Subcutaneous adipose tissue (tissue), 4 donors: ENCODE measurements around the gene MEGF10. TPM values are rescaled to one million over a fixed set of nuclear protein-coding genes. Genes with fewer than 3 reads are reported as not detected.

Source experiments
- total RNA-seq, 4 donors: library from RNA; depleted of rRNA; stranded (reverse); fragments of >200 nt; gene quantifications; one replicate each; pipeline ENCODE4 v1.1.0, GENCODE V29; 2016
- TF ChIP-seq, protein P1 (sequence below): fragments of 450-650 bp; IDR thresholded peaks from one replicate; pipeline ENCODE4 v1.5.1; 2016; ENCODE audit warnings: low read depth, mild to moderate bottlenecking, control low read depth, antibody characterized with exemption, moderate library complexity

Gene MEGF10
- total RNA-seq, 4 donors from 2014 or later = 0.16 to 1.7 (median 0.78) TPM

DNA sequence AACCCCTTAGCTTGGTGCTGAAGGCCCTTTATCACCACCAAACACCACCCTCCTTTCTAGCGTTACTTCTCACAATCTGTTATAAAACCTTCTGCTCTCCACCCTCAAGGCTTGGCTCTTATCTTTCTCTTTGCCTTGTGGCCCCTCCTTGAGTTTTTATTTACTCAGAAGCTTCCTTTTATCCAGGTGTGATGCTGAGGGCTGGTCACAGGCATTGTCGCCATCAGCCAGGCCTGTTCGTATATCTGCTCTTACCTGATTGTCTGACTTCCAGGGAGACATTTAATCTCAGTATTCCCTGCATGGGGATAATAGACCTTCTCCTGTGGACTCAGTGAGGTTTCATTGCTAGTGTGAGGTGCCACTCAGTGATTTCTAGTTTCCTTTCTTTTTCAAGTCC, 34.2 kb downstream of the MEGF10 start:
- TF ChIP-seq, protein P1, sequence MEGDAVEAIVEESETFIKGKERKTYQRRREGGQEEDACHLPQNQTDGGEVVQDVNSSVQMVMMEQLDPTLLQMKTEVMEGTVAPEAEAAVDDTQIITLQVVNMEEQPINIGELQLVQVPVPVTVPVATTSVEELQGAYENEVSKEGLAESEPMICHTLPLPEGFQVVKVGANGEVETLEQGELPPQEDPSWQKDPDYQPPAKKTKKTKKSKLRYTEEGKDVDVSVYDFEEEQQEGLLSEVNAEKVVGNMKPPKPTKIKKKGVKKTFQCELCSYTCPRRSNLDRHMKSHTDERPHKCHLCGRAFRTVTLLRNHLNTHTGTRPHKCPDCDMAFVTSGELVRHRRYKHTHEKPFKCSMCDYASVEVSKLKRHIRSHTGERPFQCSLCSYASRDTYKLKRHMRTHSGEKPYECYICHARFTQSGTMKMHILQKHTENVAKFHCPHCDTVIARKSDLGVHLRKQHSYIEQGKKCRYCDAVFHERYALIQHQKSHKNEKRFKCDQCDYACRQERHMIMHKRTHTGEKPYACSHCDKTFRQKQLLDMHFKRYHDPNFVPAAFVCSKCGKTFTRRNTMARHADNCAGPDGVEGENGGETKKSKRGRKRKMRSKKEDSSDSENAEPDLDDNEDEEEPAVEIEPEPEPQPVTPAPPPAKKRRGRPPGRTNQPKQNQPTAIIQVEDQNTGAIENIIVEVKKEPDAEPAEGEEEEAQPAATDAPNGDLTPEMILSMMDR = no peak

DNA sequence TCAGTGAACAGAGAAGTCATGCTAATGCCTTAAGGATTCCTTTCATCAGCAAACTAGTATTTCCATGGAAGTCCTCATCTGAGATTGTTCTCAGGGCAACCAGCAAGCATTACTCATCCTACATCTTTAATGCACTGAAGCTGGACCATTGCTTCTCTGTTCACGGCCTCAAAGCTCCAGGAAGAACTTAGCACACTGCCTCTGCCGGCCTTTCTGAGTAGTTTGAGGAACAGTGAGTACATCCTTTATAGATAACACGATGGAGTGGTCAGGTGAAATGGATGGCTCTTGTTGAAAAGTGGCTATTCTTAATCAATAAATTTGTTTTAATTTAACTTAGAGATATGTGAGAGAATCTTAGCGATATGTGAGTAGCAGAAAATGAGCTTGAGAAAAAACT, 35.8 kb downstream of the MEGF10 start:
- TF ChIP-seq, protein P1 = no peak

DNA sequence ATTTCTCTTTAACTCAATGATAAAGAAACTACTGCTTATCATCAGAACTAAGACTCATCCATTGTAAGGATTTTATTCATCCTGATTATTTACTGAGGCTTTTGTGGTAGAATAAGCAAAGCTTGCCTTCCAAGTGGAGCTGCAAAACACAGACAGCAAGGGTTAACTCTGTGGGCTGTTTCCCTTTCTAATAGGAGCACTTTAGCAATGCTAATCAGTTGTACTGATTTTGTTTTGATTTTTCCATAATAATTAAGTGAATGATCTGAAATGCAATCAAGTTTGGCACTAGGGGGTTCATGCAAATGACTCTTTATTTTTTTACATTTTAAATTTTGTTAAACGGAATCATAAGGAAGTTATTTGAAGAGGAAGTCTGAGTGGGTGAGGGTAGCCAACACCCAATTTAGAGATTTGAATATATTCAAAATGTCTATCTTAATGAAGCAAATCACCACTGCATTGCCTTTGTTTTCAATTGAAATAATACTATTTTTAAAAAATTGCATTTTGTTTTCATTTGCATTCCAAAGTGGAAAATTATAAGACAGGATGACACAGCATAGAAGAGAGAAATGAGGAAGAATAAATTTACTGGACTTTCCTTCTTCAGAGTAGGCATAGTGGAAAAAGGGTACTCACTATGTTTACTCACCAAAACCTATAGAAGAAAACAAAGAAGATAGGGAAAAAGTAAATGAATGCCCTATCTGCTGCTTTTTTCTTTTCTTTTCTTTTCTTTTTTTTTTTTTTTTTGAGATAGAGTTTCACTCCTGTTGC, 36.6 kb downstream of the MEGF10 start:
- TF ChIP-seq, protein P1 = no peak

DNA sequence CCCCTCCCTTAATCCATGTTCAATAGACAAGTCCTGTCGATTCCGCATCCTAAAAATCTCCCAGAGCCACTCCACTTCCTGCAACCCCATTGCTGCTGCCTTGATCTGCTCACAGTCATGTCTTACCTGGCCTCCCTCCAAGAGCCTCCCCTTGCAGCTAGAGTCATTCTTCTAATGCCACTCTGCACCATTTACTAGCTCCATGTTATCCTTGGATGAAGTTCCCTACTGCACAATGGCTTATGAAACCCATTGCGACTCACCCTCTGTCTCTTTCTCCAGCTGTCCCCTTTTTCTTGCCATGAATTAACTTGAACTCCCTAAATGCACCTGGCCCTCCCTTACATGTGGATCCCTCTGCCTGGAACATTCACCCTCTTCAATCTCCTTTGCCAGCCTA, 39.5 kb downstream of the MEGF10 start:
- TF ChIP-seq, protein P1 = no peak

DNA sequence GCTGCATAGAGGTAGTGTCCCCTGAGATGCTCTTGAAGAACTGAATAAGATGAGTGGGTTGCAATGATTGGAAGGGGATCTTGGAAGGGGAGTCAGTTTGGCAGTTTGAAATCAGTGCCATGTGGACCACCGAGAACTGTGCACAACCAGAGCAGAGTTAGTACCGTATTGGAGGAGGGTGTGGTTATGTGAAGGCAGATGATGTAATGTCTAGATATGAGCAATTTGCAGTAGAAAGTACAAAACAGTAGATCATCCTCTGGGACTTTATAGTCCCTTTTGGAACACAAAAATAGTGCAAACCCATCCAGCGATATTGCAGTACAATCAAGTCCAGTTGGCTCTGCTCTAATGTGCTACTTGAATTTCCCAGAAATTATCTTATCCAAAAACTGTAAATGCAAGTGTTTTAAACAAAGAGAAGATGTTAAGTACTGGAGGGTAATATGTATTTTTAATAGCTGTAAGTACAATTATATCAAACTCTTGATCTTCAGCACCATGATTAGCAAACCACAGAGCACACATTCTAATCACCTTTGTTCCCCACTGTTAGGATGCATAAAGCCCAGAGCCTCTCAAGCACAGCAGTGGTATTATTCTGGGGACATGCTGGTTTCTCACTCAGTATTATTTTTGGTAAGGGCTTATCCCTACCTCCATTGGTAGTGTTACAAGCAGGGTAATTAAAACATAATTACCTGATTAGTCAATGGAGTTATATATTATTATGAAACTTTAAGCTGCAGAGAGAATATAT, 41.5 kb downstream of the MEGF10 start:
- TF ChIP-seq, protein P1 = no peak

DNA sequence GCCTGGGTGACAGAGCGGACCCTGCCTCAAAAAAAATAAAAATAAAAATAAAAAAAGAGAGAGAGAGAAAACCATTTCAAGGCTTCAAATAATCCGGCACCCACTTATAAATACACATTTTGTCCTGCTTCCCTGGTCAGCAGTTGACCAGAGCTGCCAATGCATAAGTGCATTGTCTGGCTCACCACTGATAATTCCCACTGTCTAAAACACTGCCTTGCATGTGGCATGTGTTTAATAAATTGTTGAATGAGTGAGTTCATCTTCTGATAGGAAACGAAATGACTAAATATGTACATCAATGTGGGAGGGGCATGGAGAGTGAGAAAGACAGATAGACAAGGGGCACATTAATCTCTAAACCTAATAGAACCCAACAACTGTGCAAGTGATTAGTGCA, 42.9 kb downstream of the MEGF10 start:
- TF ChIP-seq, protein P1 = no peak

DNA sequence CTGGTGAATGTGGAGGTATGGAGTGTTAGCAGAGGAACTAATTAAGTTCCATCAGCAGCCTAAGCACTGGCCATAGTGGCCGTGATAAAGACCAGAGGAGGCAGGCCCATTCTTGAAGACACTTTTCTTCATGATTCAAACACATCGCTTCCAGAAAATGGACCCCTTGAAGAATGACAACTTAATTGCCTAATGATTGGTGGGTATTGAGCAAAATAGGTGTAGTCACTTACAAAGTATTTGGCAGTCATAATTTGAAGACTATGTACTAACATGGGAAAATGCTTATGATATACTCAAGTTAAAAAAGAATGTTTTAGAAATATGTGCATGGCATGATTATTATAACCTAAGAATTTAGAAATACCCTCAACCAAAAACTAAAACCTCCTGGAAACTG, 44.8 kb downstream of the MEGF10 start:
- TF ChIP-seq, protein P1 = no peak
